Esophagus muscularis mucosa (tissue), 4 donors: ENCODE measurements around the gene SLC24A4.

ENCODE experiments used
- CTCF ChIP-seq, 3 experiments: fragments of 200-600 bp in 2 of 3; fragments of 450-650 bp in 1 of 3; sonication (generic) in 2 of 3; IDR thresholded peaks; one replicate each; pipeline ENCODE4 v1.5.1; 2017 to 2019; ENCODE audit warnings: antibody characterized with exemption in 3 of 3, mild to moderate bottlenecking in 2 of 3, moderate library complexity in 1 of 3
- EP300 ChIP-seq: sonication (generic); formaldehyde crosslinking; IDR thresholded peaks from one replicate; pipeline ENCODE4 v1.6.1; 2017; ENCODE audit warnings: antibody characterized with exemption
- POLR2AphosphoS5 ChIP-seq, 2 donors: sonication (generic); formaldehyde crosslinking; IDR thresholded peaks; one replicate each; pipeline ENCODE4 v1.6.1; 2017; ENCODE audit warnings: antibody characterized with exemption in 2 of 2

- no peak for TF ChIP-seq CTCF (IDR thresholded peaks at IDR 0.05)
- TF ChIP-seq POLR2AphosphoS5 (IDR thresholded peaks at IDR 0.05): no peak
- TF ChIP-seq EP300: no peak
These were observed 177.6 kb downstream of the SLC24A4 start for GRCh38 chr14:92500491-92500941.
